GM23338 (cell line): Measurements from ENCODE around the gene TCERG1L. TPM values are rescaled to one million over a fixed set of nuclear protein-coding genes. Genes with fewer than 3 reads are reported as not detected.

Source experiments
- ATAC-seq: fragments of 200-7000 bp; cut with Tn5 transposase; 3 replicates; pipeline ENCODE4 v1.9.1; 2020
- DNase-seq: peaks from one replicate; pipeline ENCODE4 v3.0.0-alpha.2; 2015; ENCODE audit warnings: low spot score
- H2AFZ ChIP-seq: fragments of 200-600 bp; sonication (generic); 2 replicates; pipeline ENCODE4 v1.8.0; 2016; ENCODE audit warnings: antibody characterized with exemption, mild to moderate bottlenecking, moderate library complexity
- H3F3A ChIP-seq: fragments of 200-600 bp; sonication (generic); replicated peaks from 2 replicates; pipeline ENCODE4 v1.8.0; 2017; ENCODE audit warnings: antibody characterized with exemption, mixed run types, low read depth
- H3K27ac ChIP-seq: fragments of 200-600 bp; sonication (generic); 2 replicates; pipeline ENCODE4 v1.6.1; 2016; ENCODE audit warnings: low read depth
- H3K27me3 ChIP-seq: fragments of 200-600 bp; sonication (generic); 2 replicates; pipeline ENCODE4 v1.8.0; 2016; ENCODE audit warnings: mild to moderate bottlenecking, mixed run types, moderate library complexity; ENCODE audit not compliant: insufficient read depth
- H3K36me3 ChIP-seq: fragments of 200-600 bp; sonication (generic); 2 replicates; pipeline ENCODE4 v1.8.0; 2016; ENCODE audit warnings: mild to moderate bottlenecking; ENCODE audit not compliant: insufficient read depth
- H3K4me1 ChIP-seq: fragments of 200-600 bp; sonication (generic); 2 replicates; pipeline ENCODE4 v1.8.0; 2016; ENCODE audit warnings: mild to moderate bottlenecking, moderate library complexity; ENCODE audit not compliant: insufficient read depth
- H3K4me2 ChIP-seq: fragments of 200-600 bp; sonication (generic); 2 replicates; pipeline ENCODE4 v1.7.1; 2017; ENCODE audit warnings: mixed run types
- H3K4me3 ChIP-seq: fragments of 200-600 bp; sonication (generic); 2 replicates; pipeline ENCODE4 v1.6.1; 2016; ENCODE audit warnings: mixed run types
- H3K79me2 ChIP-seq: fragments of 200-600 bp; sonication (generic); replicated peaks from 2 replicates; pipeline ENCODE4 v1.8.0; 2017; ENCODE audit warnings: mild to moderate bottlenecking; ENCODE audit not compliant: insufficient read depth
- H3K9me2 ChIP-seq: fragments of 200-600 bp; sonication (generic); 2 replicates; pipeline ENCODE4 v1.8.0; 2017; ENCODE audit not compliant: insufficient read depth
- H4K20me1 ChIP-seq: fragments of 200-600 bp; sonication (generic); replicated peaks from 2 replicates; pipeline ENCODE4 v1.8.0; 2017; ENCODE audit warnings: mild to moderate bottlenecking; ENCODE audit not compliant: insufficient read depth
- H3K27ac Mint-ChIP-seq: 2 replicates; pipeline ENCODE4 v1.8.0; 2020; ENCODE audit warnings: inconsistent platforms, mild to moderate bottlenecking, moderate library complexity, mixed read lengths
- H3K27me3 Mint-ChIP-seq: 3 replicates; pipeline ENCODE4 v1.8.0; 2022; ENCODE audit warnings: low read depth, mild to moderate bottlenecking, moderate library complexity, mixed read lengths, inconsistent platforms; ENCODE audit not compliant: insufficient read depth, poor library complexity
- H3K36me3 Mint-ChIP-seq: 3 replicates; pipeline ENCODE4 v1.8.0; 2021; ENCODE audit warnings: low read depth, mild to moderate bottlenecking, inconsistent platforms, moderate library complexity, mixed read lengths
- H3K4me1 Mint-ChIP-seq: 3 replicates; pipeline ENCODE4 v1.8.0; 2020; ENCODE audit warnings: mild to moderate bottlenecking, inconsistent platforms, mixed read lengths
- H3K4me3 Mint-ChIP-seq: 3 replicates; pipeline ENCODE4 v1.8.0; 2021; ENCODE audit warnings: moderate library complexity, mild to moderate bottlenecking, inconsistent platforms, mixed read lengths
- H3K9me3 Mint-ChIP-seq: 3 replicates; pipeline ENCODE4 v1.8.0; 2020; ENCODE audit warnings: moderate library complexity, mild to moderate bottlenecking, inconsistent platforms, mixed read lengths
- CTCF ChIP-seq, 2 experiments: fragments of 200-600 bp in 1 of 2; sonication (generic) in 1 of 2; conservative IDR thresholded peaks; 2 replicates each; pipeline versions ENCODE4 v1.5.1 to v1.6.1; 2016 to 2017; ENCODE audit warnings: antibody characterized with exemption in 2 of 2, low read depth in 2 of 2, mild to moderate bottlenecking in 2 of 2, moderate library complexity in 1 of 2
- ETS1 ChIP-seq: IDR thresholded peaks from 2 replicates; pipeline ENCODE4 v1.6.1; 2016; ENCODE audit warnings: antibody characterized with exemption
- EZH2phosphoT487 ChIP-seq: fragments of 200-600 bp; sonication (generic); IDR thresholded peaks from one replicate; pipeline ENCODE4 v1.8.1; 2018; ENCODE audit warnings: antibody characterized with exemption; ENCODE audit not compliant: unreplicated experiment
- NANOG ChIP-seq: IDR thresholded peaks from 2 replicates; pipeline ENCODE4 v1.6.1; 2016; ENCODE audit warnings: antibody characterized with exemption, borderline replicate concordance
- REST ChIP-seq: IDR thresholded peaks from one replicate; pipeline ENCODE4 v1.6.1; 2018; ENCODE audit warnings: antibody characterized with exemption; ENCODE audit not compliant: unreplicated experiment
- STAT1 ChIP-seq: IDR thresholded peaks from one replicate; pipeline ENCODE4 v1.6.1; 2016; ENCODE audit warnings: antibody characterized with exemption; ENCODE audit not compliant: unreplicated experiment
- polyA plus RNA-seq: library from polyadenylated mRNA; unstranded; fragments of >200 nt; fragmentation: Nextera tagmentation; extraction: Ambion mirVana; gene quantifications from 2 replicates; pipeline ENCODE4 v1.2.1, GENCODE V29; 2016
- total RNA-seq: library from RNA; depleted of rRNA; stranded (reverse); fragments of >200 nt; shearing (Covaris generic); gene quantifications from 2 replicates; pipeline ENCODE4 v1.2.3, GENCODE V29; 2014

TCERG1L gene
- total and polyA plus RNA-seq, 2 experiments from 2014 or later: 3.9 to 5.5 TPM

GRCh38 chr10:131112691-131113090 lies 198.8 kb downstream of the TCERG1L start (continued):
- TF ChIP-seq CTCF (conservative IDR thresholded peaks at IDR 0.05; ENCODE audit: low read depth in 2 of 2) (no peak), EZH2phosphoT487 (no peak), STAT1 (no peak)

- no peak for TF ChIP-seq REST
- Histone ChIP-seq H3K27me3 (no peaks in the 10 kb centered on the region), H3K4me3 (no peak overlapping the region), H3K9me2 (no peaks in the 10 kb centered on the region), H2AFZ (no peak overlapping the region), H3K79me2 (no peaks in the 10 kb centered on the region), H3K4me1 (no peaks in the 10 kb centered on the region), H3K4me2 (no peak overlapping the region), H3K27ac (no peak overlapping the region), H3F3A (no peaks in the 10 kb centered on the region), H3K36me3 (no peaks in the 10 kb centered on the region), H4K20me1 (no peaks in the 10 kb centered on the region)
- no peak overlapping the region for H3K4me3 Mint-ChIP-seq
- DNase-seq: no peak
- ATAC-seq: no peak
- H3K36me3 Mint-ChIP-seq: peaks cover 12% of the 10 kb centered on the region
- peaks cover 5% of the 10 kb centered on the region; the same call in 1 of the 3 replicates for H3K4me1 Mint-ChIP-seq
- no peak overlapping the region for H3K27ac Mint-ChIP-seq
- H3K27me3 Mint-ChIP-seq: no peaks in the 10 kb centered on the region
- H3K9me3 Mint-ChIP-seq: peaks cover 52% of the 10 kb centered on the region
These were observed 199.9 kb downstream of the TCERG1L start for GRCh38 chr10:131111471-131112080.

GRCh38 chr10:131111007-131111406 lies 200.5 kb downstream of the TCERG1L start:
- H2AFZ ChIP-seq: no peak overlapping the region
- Mint-ChIP-seq H3K27ac (no peak overlapping the region), H3K4me1 (peaks cover 5% of the 10 kb centered on the region; the same call in 1 of the 3 replicates), H3K27me3 (no peaks in the 10 kb centered on the region), H3K4me3 (no peak overlapping the region), H3K36me3 (peaks cover 16% of the 10 kb centered on the region), H3K9me3 (peaks cover 54% of the 10 kb centered on the region)
- H3K4me1 ChIP-seq: no peaks in the 10 kb centered on the region
- no peaks in the 10 kb centered on the region for H3K36me3 ChIP-seq
- DNase-seq: no peak
- no peak overlapping the region for H3K4me3 ChIP-seq
- no peaks in the 10 kb centered on the region for H3F3A ChIP-seq
- no peak overlapping the region for H3K27ac ChIP-seq
- H3K79me2 ChIP-seq: no peaks in the 10 kb centered on the region
- ATAC-seq: no peak
- H4K20me1 ChIP-seq: no peaks in the 10 kb centered on the region
- no peak overlapping the region for H3K4me2 ChIP-seq
- no peaks in the 10 kb centered on the region for H3K27me3 ChIP-seq
- no peaks in the 10 kb centered on the region for H3K9me2 ChIP-seq
- no peak for TF ChIP-seq EZH2phosphoT487
- no peak for TF ChIP-seq ETS1
- TF ChIP-seq REST: no peak
- TF ChIP-seq NANOG: no peak
